Colonic mucosa (tissue), 4 donors: ENCODE data around the gene SLC9A5. TPM values are rescaled to one million over a fixed set of nuclear protein-coding genes. Genes with fewer than 3 reads are reported as not detected.

Experiments
- DNase-seq: peaks from one replicate; pipeline ENCODE4 v3.0.0-alpha.2; 2020
- H3K27ac ChIP-seq: fragments of 200-600 bp; one replicate; pipeline ENCODE4 v1.8.0; 2021
- H3K27me3 ChIP-seq: fragments of 200-600 bp; one replicate; pipeline ENCODE4 v1.8.0; 2021
- H3K36me3 ChIP-seq: fragments of 200-600 bp; one replicate; pipeline ENCODE4 v1.8.0; 2021
- H3K4me1 ChIP-seq: fragments of 200-600 bp; one replicate; pipeline ENCODE4 v1.8.0; 2021; ENCODE audit warnings: mild to moderate bottlenecking
- H3K4me3 ChIP-seq: fragments of 200-600 bp; one replicate; pipeline ENCODE4 v1.8.0; 2021
- H3K9ac ChIP-seq, 2 donors: one replicate each; pipeline ENCODE4 v1.7.0; 2013; ENCODE audit warnings: control low read depth in 2 of 2, low read depth in 2 of 2, low read length in 2 of 2
- H3K9me3 ChIP-seq: fragments of 200-600 bp; one replicate; pipeline ENCODE4 v1.8.0; 2021
- CTCF ChIP-seq: fragments of 200-600 bp; IDR thresholded peaks from one replicate; pipeline ENCODE4 v1.8.0; 2022; ENCODE audit warnings: antibody characterized with exemption, mild to moderate bottlenecking
- intact Hi-C: fragments of 100-400 bp; cut with DNase I; formaldehyde crosslinking; loops from one replicate; pipeline ENCODE4 v1.14.1; 2022
- total RNA-seq, 2 donors: library from RNA; stranded (reverse); fragmentation: NEBNext Ultra II Directional in 1 of 2; extraction: Animal tissue kit (Norgen Biotek cat#: 25700) in 1 of 2; gene quantifications; one replicate each; pipeline ENCODE4 v1.2.1, GENCODE V29; 2021
- donor health status: healthy.
- donor health status: DM: no; HTN: no; CAD: no.
- donor health status: DM: no; HTN: no; CAD: no.

Gene SLC9A5
- total RNA-seq, 2 donors from 2014 or later, result 0.48 to 2.1 TPM

- Histone ChIP-seq H3K9me3 (no peaks in the 10 kb centered on the region), H3K4me1 (peaks cover 32% of the 10 kb centered on the region), H3K36me3 (no peaks in the 10 kb centered on the region), H3K9ac (peak overlapping the region; percentile 42 to 66), H3K27me3 (no peaks in the 10 kb centered on the region), H3K27ac (peak overlapping the region; percentile 77), H3K4me3 (no peak overlapping the region)
- no peak for DNase-seq
- no peak for TF ChIP-seq CTCF
- intact Hi-C loops, result no loop called here
Observed at GRCh38 chr16:67245186-67245585, 3.6 kb upstream of the SLC9A5 start.

- TF ChIP-seq CTCF, result no peak
- H3K4me1 ChIP-seq, result peaks cover 28% of the 10 kb centered on the region
- H3K36me3 ChIP-seq, result no peaks in the 10 kb centered on the region
- peak overlapping the region; percentile 77 for H3K27ac ChIP-seq
- peak overlapping the region; percentile 91 to 93 for H3K9ac ChIP-seq
- H3K9me3 ChIP-seq, result no peaks in the 10 kb centered on the region
- H3K27me3 ChIP-seq, result no peaks in the 10 kb centered on the region
- peak; percentile 80 for DNase-seq
- peak overlapping the region; percentile 59 for H3K4me3 ChIP-seq
- intact Hi-C loops, result no loop called here
Observed at GRCh38 chr16:67245674-67246080, 3.1 kb upstream of the SLC9A5 start.

GRCh38 chr16:67246081-67246755 is 2.6 kb upstream of the SLC9A5 start:
- peak; percentile 78 for DNase-seq
- Histone ChIP-seq H3K9me3 (no peaks in the 10 kb centered on the region), H3K4me1 (peaks cover 23% of the 10 kb centered on the region), H3K9ac (peak overlapping the region; percentile 91 to 93), H3K27ac (peak overlapping the region; percentile 77), H3K27me3 (no peaks in the 10 kb centered on the region), H3K36me3 (no peaks in the 10 kb centered on the region), H3K4me3 (peak overlapping the region; percentile 59)
- no peak for TF ChIP-seq CTCF
- intact Hi-C loops, result no loop called here

- Histone ChIP-seq H3K9ac (peak overlapping the region; percentile 91 to 93), H3K4me1 (peaks cover 17% of the 10 kb centered on the region), H3K27ac (peak overlapping the region; percentile 77), H3K27me3 (no peaks in the 10 kb centered on the region), H3K36me3 (no peaks in the 10 kb centered on the region), H3K9me3 (no peaks in the 10 kb centered on the region), H3K4me3 (peak overlapping the region; percentile 59)
- DNase-seq, result peak; percentile 96
- intact Hi-C loops, result no loop called here
- no peak for TF ChIP-seq CTCF
Observed at GRCh38 chr16:67246756-67247191, 2.0 kb upstream of the SLC9A5 start.

GRCh38 chr16:67247192-67248072 is 1.3 kb upstream of the SLC9A5 start, which contains the start of gene FHOD1:
Gene FHOD1, minus strand, starts transcription at chr16:67247481. Its CDS starts 71 bp downstream, at chr16:67247410.
- Histone ChIP-seq H3K36me3 (no peaks in the 10 kb centered on the region), H3K27ac (peak within 1 kb of the TSS; percentile 77), H3K9me3 (no peaks in the 10 kb centered on the region), H3K4me1 (peaks cover 11% of the 10 kb centered on the region), H3K27me3 (no peaks in the 10 kb centered on the region), H3K4me3 (peak within 1 kb of the TSS; percentile 59), H3K9ac (peak within 1 kb of the TSS; percentile 91 to 93)
- peak; percentile 99 for DNase-seq
- no peak for TF ChIP-seq CTCF
- intact Hi-C loops, result no loop called here
